GM18508 (cell line): Measurements from ENCODE around the gene RBM17.
"Not testable (repeated sequence)": the region's sequence is repeated elsewhere in the genome, so short reads cannot be mapped to it uniquely, and the experiment has no call there.

Source experiments
- ATAC-seq: cut with Tn5 transposase; IDR thresholded peaks from one replicate; pipeline ENCODE4 v1.9.1; 2021; ENCODE audit warnings: moderate number of reproducible peaks; ENCODE audit not compliant: insufficient read depth, unreplicated experiment

Gene RBM17

GRCh38 chr10:6054884-6055283, 34.0 kb upstream of the RBM17 start:
- no peak for ATAC-seq

DNA sequence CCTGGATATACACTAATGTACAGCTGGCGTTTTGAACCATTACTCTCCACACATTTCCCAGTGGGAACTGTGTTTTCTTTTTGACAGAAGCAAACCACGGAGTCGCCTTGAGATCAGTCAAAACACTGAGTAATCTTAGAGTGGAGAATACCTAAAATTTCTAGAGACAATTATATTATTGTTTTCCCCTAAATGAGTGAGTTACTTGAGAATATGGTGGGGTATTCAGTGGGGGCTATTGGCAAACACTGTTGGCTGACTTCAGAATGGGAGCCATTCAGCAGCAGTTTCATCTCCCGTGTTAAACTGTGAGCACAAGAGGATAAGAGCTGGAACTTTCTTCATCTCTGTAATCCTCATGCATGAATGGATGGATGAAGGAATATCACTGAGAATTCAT, 32.9 kb upstream of the RBM17 start:
- ATAC-seq = no peak

GRCh38 chr10:6056411-6057135, 32.3 kb upstream of the RBM17 start:
- no peak for ATAC-seq

DNA sequence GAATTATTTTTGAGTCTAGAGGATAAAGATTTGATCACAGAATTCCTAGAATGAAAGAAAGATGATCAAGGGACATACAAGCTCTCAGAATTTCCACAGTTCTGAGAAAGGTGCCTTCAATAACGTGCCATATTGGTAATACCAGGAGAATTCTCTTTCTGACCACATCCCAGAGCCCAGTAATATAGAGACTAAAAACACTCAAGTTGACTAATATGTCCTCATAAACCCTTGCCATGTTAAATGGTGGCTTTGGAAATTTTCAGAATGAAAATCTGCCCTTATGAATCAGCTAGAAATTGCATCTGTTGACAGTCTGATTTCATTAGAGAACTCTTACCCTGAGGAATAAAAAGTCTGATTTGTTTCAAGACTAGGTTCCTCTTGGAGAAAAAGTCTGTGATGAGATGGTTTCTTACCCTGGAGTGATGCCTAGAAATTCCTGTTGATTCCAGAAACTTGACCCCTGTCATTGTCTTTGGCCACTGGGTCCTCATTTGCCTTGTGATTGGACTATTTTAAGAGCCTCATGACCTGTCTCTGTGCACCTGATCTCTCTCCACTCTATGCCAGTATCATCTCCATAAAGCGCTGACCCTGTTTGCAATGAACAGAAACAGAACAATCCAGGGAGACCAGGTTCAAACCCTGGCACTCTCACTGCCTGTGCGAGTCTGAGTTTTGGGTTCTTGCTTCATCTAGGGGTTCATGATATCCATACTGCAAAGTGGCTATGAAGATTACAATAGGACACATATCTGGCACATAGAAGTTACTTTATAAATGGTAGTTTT, 30.0 kb upstream of the RBM17 start:
- ATAC-seq = no peak

GRCh38 chr10:6059506-6059905, 29.3 kb upstream of the RBM17 start:
- no peak for ATAC-seq

GRCh38 chr10:6061056-6061455, 27.8 kb upstream of the RBM17 start:
- ATAC-seq = no peak

DNA sequence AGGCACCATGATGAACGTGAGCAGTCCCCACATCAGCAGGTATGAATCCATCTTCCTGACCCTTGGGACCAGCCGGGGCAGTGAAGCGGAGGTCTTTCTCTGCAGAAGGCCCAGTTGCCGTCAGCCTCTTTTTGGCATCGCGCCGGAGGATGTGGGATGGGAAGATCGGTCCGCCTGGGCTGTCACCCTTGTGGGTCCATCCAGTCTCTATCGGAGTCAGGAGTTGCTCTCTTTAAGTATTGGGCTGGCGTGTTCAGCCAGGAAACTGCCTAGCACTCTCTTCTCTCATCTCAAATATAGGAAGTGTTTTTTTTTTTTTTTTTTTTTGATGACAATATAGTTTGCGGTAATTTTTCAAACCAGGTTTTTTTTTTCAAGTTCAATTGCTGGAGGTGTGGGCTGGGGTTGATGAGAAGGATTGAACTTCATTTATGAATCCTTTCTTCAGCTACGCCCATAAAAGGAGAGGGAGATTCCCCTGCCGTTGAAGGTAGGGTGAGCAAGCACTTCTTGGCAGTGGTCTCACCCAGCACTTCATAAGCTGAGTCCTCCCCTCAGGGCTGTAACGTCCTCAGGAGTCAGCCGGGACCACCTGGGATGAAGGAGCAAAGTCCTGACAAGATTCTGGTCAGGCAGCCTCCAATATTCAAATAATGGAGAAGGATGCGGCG, 26.6 kb upstream of the RBM17 start, which contains the start of gene IL2RA:
Gene IL2RA, minus strand, starts transcription at position 267 of the 671 bp plus-strand sequence. Its CDS starts 216 bp downstream, at position 51.
- no peak for ATAC-seq

DNA sequence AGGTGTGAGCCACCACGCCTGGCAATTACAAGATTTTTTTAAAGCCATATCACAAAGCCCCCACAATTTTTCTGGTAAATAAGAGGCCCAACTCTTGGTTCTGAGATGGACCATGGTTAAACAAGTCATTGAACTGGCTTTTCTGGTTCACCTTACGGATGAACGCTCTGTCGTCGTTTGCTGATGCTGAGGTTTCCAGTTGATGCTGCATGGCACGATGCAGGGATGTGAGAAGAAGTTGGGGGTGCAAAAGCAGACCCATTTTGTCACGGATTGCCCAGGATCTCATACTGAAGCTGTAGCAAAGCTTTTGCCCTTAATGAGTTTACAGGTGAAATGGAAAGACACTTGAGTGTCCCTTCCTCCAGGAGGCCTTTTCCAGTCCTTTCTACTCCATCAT, 24.7 kb upstream of the RBM17 start:
- no peak for ATAC-seq

- not testable (repeated sequence) for ATAC-seq
Observed at GRCh38 chr10:6064726-6065125, 24.1 kb upstream of the RBM17 start.

DNA sequence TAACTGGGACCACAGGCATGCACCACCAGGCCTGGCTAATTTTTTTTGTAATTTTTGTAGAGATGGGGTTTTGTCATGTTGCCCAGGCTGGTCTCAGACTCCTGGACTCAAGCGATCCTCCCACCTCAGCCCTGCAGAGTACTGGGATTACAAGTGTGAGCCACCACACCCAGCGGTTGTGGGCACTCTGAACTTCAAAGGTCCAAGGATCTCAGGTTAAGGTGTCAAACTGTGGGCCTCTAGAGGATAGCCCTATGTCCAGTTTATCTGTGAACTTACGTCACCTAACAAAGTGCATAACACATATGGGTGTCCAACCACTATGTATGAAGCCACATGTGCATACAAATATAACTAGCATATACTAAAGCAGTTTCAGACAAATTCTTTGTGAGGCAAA, 23.4 kb upstream of the RBM17 start:
- ATAC-seq = no peak

GRCh38 chr10:6065835-6066234, 23.0 kb upstream of the RBM17 start:
- no peak for ATAC-seq

GRCh38 chr10:6067457-6067856, 21.4 kb upstream of the RBM17 start:
- ATAC-seq = no peak

GRCh38 chr10:6068006-6068405, 20.8 kb upstream of the RBM17 start:
- ATAC-seq = no peak

- ATAC-seq = no peak
Observed at GRCh38 chr10:6068422-6068821, 20.4 kb upstream of the RBM17 start.

DNA sequence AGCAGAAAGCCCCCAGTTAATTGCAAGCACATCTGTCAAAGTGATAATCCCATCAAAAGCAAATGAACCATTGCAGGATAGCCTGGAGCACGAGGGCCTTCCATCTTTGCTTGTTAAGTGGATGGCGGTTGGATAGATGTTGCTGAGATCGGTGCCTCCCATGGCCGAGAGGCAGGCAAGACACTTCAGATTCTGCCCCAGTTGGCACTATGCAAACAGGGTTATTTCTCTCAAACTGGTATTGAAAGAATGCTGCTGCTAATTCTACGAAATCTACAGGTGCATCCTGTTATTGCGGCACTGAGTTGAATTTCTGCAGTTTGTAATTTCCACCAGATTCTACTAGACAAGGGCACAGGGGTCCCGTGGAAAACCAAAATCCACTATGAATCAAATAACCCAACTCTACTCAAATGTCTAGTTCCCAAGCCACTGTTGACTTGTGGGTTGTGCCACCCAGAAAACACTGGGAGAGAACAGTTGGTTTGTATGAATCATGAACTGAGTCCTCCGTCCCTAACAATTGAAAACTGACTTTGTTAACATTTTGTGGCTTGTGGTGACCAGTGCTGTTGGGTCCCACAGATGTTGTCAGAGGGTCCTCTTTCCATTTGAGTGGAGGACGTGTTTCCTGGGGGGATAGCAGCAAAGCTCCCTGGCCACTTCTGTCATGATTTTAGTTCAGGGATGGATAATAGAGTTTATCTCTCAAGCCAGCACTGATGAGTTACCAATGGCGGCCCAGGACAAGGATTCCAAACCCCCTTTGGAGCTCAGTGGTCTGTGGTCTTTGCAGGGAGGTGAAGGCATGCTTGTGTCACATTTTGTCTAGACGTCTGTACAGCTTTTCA, 19.5 kb upstream of the RBM17 start:
- no peak for ATAC-seq

GRCh38 chr10:6070660-6071059, 18.2 kb upstream of the RBM17 start:
- ATAC-seq = no peak

- no peak for ATAC-seq
Observed at GRCh38 chr10:6071181-6072175, 17.4 kb upstream of the RBM17 start.

- peak; percentile 36 for ATAC-seq
Observed at GRCh38 chr10:6072215-6072934, 16.5 kb upstream of the RBM17 start.
